COLO668 (cell line): ENCODE data around the gene RNLS.

Source experiments
- DNase-seq: peaks from one replicate; lab custom pipeline; 2025; ENCODE audit not compliant: unreplicated experiment; lab: John Stamatoyannopoulos, UW

Gene RNLS

GRCh38 chr10:88553116-88553752 lies 29.9 kb downstream of the RNLS start:
- peak; percentile 11 for DNase-seq

- DNase-seq = no peak
Observed at GRCh38 chr10:88551246-88551645, 31.9 kb downstream of the RNLS start.

- DNase-seq = no peak
Observed at GRCh38 chr10:88546497-88546896, 36.6 kb downstream of the RNLS start.

GRCh38 chr10:88545359-88545758 lies 37.8 kb downstream of the RNLS start:
- no peak for DNase-seq

GRCh38 chr10:88544140-88544870 lies 38.8 kb downstream of the RNLS start:
- no peak for DNase-seq

- no peak for DNase-seq
Observed at GRCh38 chr10:88542522-88542921, 40.6 kb downstream of the RNLS start.

GRCh38 chr10:88541116-88541626 lies 41.9 kb downstream of the RNLS start:
- no peak for DNase-seq

- DNase-seq = no peak
Observed at GRCh38 chr10:88540351-88540750, 42.8 kb downstream of the RNLS start.

- DNase-seq = no peak
Observed at GRCh38 chr10:88538048-88538447, 45.1 kb downstream of the RNLS start.

GRCh38 chr10:88537322-88537721 lies 45.8 kb downstream of the RNLS start:
- DNase-seq = no peak

- DNase-seq = no peak
Observed at GRCh38 chr10:88536437-88536836, 46.7 kb downstream of the RNLS start.

GRCh38 chr10:88534072-88534665 lies 48.9 kb downstream of the RNLS start:
- no peak for DNase-seq

- DNase-seq = no peak
Observed at GRCh38 chr10:88531392-88532052, 51.6 kb downstream of the RNLS start.

GRCh38 chr10:88530629-88531391 lies 52.3 kb downstream of the RNLS start:
- DNase-seq = no peak

GRCh38 chr10:88530093-88530492 lies 53.0 kb downstream of the RNLS start:
- DNase-seq = no peak

- no peak for DNase-seq
Observed at GRCh38 chr10:88528806-88529570, 54.1 kb downstream of the RNLS start.

- no peak for DNase-seq
Observed at GRCh38 chr10:88528201-88528600, 54.9 kb downstream of the RNLS start.

GRCh38 chr10:88527245-88527644 lies 55.9 kb downstream of the RNLS start:
- no peak for DNase-seq

- no peak for DNase-seq
Observed at GRCh38 chr10:88526501-88527105, 56.5 kb downstream of the RNLS start.
